T1000 (cell line): ENCODE measurements around the gene MAST2.
"Not testable (repeated sequence)": the region's sequence is repeated elsewhere in the genome, so short reads cannot be mapped to it uniquely, and the experiment has no call there.

Experiments
- DNase-seq: peaks from one replicate; lab custom pipeline; 2025; ENCODE audit warnings: mixed read lengths; lab: John Stamatoyannopoulos, UW

MAST2 gene

GRCh38 chr1:45857755-45858492, 54.5 kb downstream of the MAST2 start:
- DNase-seq, result not testable (repeated sequence)

- no peak for DNase-seq
Measured at GRCh38 chr1:45859221-45859620, 55.8 kb downstream of the MAST2 start.

GRCh38 chr1:45862008-45862407, 58.6 kb downstream of the MAST2 start:
- DNase-seq, result no peak

GRCh38 chr1:45863218-45863617, 59.8 kb downstream of the MAST2 start:
- no peak for DNase-seq

GRCh38 chr1:45864167-45865106, 61.0 kb downstream of the MAST2 start:
- no peak for DNase-seq

- DNase-seq, result no peak
Measured at GRCh38 chr1:45867697-45868348, 64.4 kb downstream of the MAST2 start.

- no peak for DNase-seq
Measured at GRCh38 chr1:45868861-45869260, 65.4 kb downstream of the MAST2 start.

- DNase-seq, result no peak
Measured at GRCh38 chr1:45870500-45870899, 67.1 kb downstream of the MAST2 start.

- peak; percentile 70 for DNase-seq
Measured at GRCh38 chr1:45872173-45872801, 68.9 kb downstream of the MAST2 start.

GRCh38 chr1:45876000-45876617, 72.7 kb downstream of the MAST2 start:
- no peak for DNase-seq

- DNase-seq, result no peak
Measured at GRCh38 chr1:45877264-45877663, 73.9 kb downstream of the MAST2 start.

GRCh38 chr1:45879885-45880598, 76.6 kb downstream of the MAST2 start:
- no peak for DNase-seq

GRCh38 chr1:45880930-45881329, 77.5 kb downstream of the MAST2 start:
- no peak for DNase-seq

GRCh38 chr1:45883658-45884057, 80.2 kb downstream of the MAST2 start:
- DNase-seq, result no peak

GRCh38 chr1:45884700-45885099, 81.3 kb downstream of the MAST2 start:
- DNase-seq, result no peak

GRCh38 chr1:45886229-45886628, 82.8 kb downstream of the MAST2 start:
- no peak for DNase-seq

- DNase-seq, result no peak
Measured at GRCh38 chr1:45887156-45887842, 83.9 kb downstream of the MAST2 start.

GRCh38 chr1:45890078-45890477, 86.7 kb downstream of the MAST2 start:
- no peak for DNase-seq

GRCh38 chr1:45891087-45891486, 87.7 kb downstream of the MAST2 start:
- no peak for DNase-seq

GRCh38 chr1:45892068-45892785, 88.8 kb downstream of the MAST2 start:
- peak; percentile 35 for DNase-seq
